ENCODE data around the gene ADAM23.
A peak's percentile ranks its signal among the peaks of the same experiment; 100 is the strongest.

ADAM23 gene

DNA sequence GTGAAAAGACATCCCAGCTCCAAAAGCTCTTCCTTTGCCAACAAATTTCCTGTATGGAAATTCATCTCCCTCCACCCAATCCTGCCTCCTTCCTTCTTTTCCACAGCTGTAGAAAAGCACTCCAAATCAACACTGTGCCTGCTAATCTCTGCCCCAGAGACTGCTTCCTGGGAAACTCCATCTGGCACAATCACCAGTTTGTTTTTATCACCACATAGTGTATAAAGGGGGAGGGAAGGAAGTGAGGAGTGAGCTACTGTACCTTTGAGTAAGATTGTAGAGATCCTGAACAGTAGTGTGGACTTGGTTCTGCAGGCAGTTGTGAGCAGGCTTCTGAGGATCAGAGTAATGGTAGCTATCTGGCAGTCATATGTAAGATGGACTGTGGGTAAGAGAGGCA, 184.3 kb downstream of the ADAM23 start:
- intact Hi-C loops (cut with DNase I): no loop called here
- DNase-seq: no peak

DNA sequence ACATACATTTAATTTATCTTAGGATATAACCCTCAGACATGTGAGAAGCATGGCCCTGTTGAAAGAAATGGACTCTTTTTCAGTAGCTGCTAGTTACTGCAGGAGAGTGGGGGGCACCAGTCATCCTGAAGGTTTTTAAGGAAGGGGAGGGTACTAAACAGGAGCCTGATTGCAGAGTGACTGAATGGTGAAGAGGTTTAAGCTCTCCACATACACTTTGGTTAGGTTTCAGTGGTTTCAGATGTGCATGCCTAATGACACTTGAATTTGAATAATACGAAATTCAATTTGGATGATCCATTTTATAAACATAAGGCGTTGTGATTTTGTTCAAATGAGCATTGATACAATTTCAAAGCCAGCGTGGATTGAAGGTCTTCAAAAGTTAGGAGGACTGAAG, 188.0 kb downstream of the ADAM23 start:
- DNase-seq: no peak
- intact Hi-C loops (cut with DNase I): no loop called here

DNA sequence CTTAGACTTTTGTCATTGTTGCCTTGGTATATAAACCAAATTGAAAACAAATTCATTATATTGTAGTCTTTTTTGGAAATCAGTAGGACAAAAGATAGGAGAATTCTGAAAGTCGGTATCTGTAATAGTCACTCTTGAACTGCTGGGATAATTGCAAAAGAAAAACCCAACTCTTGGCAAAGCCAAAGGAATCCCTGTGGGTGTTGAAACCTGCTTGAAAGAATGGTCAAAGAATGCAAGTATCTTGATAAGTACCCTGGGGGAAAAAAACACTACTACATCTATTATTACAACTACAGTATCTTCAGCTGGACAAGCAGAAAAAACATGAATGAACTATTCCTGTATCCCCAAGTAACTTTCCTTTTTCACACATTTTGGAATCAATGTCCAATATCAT, 191.7 kb downstream of the ADAM23 start:
- DNase-seq: no peak
- intact Hi-C loops (cut with DNase I): no loop called here

DNA sequence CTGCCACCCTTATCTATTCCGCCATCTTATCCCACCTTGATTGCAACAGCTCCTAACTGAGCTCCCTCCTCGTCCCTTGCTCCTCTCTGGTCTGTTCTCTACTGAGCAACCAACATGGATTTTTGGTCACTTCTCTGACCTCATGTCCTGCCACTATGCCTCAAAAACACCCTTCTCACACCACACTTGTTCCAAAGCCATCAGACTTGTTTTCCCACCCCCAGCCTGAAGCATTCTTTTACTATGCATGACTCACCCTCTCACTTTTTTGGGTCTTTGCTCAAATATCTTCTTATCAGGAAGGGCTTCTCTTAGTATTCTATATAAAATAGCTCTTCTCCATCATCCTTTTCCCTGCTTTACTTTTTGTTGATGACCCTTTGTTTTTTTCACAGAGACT, 196.3 kb downstream of the ADAM23 start:
- intact Hi-C loops (cut with DNase I): no loop called here
- no peak for DNase-seq

DNA sequence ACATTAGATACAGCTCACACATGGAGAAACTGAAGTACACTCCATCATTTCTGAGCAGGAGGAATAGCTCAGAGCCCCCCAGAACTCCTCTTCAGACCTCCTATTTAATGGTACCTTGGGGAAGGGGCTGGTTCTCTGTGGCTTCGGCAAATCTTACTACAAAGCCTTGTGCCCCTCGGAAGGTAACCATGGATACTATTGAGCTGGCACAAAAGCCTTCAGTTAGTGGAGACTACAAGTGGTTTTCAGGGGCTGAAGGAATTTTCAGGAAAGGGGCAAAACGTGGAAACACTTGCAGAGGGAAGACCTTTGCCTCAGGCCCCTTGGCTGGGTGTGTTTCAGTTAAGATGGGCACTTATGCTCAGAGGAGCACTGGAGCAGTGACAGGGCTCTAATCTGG, 197.9 kb downstream of the ADAM23 start:
- no peak for DNase-seq
- intact Hi-C loops (cut with DNase I): no loop called here

DNA sequence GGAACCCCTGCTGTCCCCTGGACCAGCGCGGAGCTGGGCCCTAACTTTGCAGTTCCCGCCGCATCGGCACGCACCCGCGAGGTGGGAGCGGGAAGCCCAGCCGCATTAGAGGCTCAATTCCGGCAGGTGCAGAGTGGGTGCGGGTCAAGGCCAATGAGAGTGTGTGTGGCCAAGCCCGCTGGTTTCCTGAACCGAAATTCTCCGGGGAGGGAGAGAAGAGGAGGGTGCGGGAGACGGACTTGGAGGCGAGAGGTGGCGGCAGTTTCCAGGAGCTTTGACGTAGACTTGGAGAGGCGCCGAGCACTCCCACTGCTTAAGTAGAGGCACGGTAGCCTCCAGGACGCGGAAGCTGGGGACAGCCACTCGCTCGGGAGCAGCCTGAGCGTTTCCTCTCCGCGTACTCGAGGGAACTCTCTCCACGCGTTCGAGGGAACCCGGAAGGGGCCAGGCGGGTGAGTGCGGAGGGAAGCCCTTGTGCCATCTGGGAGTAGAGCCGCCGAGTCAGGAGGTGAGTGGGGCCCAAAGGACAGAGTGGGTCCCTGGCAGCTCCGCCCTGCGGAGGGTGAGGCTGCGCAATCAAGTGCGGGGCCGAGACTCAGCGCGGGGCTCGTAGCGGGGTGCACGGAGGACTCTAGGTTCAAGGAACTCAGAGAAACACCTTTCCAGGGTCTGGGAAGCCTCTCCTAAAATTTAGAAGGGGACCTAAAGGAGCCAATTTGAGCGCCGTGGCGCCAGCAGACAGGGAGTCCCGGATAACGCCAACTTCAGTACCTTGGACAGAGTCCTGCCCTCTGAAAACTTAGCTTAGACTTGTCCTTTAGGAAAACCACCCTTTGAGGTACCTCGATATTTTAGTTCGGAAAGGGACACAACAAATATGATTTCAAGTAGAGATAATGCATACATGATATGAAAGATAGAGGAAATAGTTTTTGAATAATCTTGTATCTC, 199.0 kb downstream of the ADAM23 start, which contains the start of gene FAM237A:
TSS of gene FAM237A (plus strand) at position 413 of the 951 bp plus-strand sequence. CDS start 1,750 bp downstream, outside the sequence.
- intact Hi-C loops (cut with DNase I): no loop called here
- peak in 7 of 10 donors; percentile 7 to 84 (median 32) for DNase-seq

DNA sequence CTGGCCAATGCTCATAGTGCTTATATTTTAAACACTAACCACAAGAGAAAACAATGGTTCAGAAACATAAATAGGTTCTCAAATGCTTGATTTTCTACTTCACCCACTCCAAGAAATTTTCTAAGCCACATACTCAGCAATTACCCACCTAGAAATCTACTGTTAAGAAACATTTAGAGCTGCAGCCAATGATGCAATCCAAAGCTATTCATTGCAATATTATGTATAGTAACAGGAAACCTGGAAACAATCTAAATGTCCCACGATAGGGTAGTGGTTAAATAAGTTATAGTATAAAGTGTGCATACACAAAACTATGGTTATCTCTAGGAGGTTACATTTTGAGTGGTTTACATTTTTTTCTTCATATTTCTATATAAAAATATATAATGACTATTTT, 204.7 kb downstream of the ADAM23 start:
- intact Hi-C loops (cut with DNase I): no loop called here

DNA sequence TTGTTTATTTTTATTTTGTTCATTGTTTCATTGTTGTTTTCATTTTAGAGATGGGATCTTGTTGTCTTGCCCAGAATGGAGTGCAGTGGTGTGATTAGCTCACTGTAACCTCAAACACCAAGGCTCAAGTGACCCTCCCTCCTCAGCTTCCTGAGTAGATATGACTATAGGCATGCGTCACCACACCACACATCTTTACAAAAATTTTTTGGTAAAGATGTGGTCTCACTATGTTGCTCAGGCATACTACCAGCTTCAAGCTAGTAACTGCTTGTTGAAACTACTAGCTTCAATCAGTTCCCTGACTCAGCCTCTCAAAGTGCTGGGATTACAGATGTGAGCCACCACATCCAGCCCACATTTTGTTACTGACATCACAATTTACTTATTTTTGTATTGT, 213.8 kb downstream of the ADAM23 start:
- DNase-seq: no peak
- intact Hi-C loops (cut with DNase I): no loop called here

More for the DNA sequence above, 204.7 kb downstream of the ADAM23 start:
- no peak for DNase-seq

DNA sequence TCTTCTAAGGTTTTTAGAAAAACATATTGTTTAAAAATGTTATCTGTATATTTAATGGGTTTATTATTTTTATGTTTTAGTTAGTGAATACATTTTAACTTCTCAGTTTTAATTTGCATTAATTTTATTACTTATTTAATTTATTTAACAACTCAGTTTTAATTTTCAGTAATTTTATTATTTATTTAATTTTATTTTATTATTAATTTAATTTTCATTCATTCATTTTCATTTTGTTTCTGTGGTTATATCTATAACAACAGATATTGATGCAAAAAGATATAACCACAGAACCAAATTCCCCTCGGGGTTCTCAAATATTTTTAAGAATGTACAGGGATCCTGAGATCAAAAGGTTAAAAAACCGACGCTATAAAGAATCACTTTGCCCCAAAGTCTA, 221.9 kb downstream of the ADAM23 start:
- no peak for DNase-seq
- intact Hi-C loops (cut with DNase I): no loop called here

Data from posterior cingulate gyrus (tissue), 11 donors.